Coronary artery (tissue), 2 donors: ENCODE data around the gene PEX7.
"Not testable (repeated sequence)": the region's sequence is repeated elsewhere in the genome, so short reads cannot be mapped to it uniquely, and the experiment has no call there.

ENCODE experiments used
- DNase-seq: peaks from one replicate; pipeline ENCODE4 v3.0.0-alpha.2; 2017; ENCODE audit warnings: low spot score
- H3K27ac ChIP-seq, 2 donors: fragments of 200-600 bp; sonication (generic); one replicate each; pipeline ENCODE4 v1.5.1; 2016 to 2019
- H3K4me3 ChIP-seq: fragments of 200-600 bp; sonication (generic); 2 replicates; pipeline ENCODE4 v1.5.1; 2016; ENCODE audit warnings: mild to moderate bottlenecking, moderate library complexity
- TF ChIP-seq, protein P1 (sequence below): fragments of 200-600 bp; sonication (generic); IDR thresholded peaks from one replicate; pipeline ENCODE4 v1.5.1; 2019; ENCODE audit warnings: antibody characterized with exemption

PEX7 gene

DNA sequence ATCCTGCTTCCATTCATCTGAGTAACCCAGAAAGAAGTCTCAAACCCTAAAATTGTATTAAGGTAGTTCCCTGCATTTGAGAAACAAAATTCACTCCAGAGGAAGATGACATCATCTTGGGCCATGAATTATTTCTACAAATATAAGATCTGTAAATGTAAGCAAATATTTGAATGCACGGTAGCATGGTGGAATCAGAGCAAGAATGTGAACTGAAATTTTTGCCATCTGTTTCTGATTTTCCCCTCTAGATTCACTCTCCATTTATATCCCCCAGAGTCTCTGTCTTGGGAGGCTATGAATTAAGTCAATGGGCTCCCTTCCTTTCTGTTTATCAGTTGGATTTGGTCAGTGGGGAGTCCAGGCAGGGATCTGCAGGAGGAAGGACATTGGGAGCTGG is 24.3 kb upstream of the PEX7 start:
- no peak overlapping the region for H3K27ac ChIP-seq
- TF ChIP-seq, protein P1, sequence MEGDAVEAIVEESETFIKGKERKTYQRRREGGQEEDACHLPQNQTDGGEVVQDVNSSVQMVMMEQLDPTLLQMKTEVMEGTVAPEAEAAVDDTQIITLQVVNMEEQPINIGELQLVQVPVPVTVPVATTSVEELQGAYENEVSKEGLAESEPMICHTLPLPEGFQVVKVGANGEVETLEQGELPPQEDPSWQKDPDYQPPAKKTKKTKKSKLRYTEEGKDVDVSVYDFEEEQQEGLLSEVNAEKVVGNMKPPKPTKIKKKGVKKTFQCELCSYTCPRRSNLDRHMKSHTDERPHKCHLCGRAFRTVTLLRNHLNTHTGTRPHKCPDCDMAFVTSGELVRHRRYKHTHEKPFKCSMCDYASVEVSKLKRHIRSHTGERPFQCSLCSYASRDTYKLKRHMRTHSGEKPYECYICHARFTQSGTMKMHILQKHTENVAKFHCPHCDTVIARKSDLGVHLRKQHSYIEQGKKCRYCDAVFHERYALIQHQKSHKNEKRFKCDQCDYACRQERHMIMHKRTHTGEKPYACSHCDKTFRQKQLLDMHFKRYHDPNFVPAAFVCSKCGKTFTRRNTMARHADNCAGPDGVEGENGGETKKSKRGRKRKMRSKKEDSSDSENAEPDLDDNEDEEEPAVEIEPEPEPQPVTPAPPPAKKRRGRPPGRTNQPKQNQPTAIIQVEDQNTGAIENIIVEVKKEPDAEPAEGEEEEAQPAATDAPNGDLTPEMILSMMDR = no peak
- no peak for DNase-seq
- H3K4me3 ChIP-seq = no peak overlapping the region

DNA sequence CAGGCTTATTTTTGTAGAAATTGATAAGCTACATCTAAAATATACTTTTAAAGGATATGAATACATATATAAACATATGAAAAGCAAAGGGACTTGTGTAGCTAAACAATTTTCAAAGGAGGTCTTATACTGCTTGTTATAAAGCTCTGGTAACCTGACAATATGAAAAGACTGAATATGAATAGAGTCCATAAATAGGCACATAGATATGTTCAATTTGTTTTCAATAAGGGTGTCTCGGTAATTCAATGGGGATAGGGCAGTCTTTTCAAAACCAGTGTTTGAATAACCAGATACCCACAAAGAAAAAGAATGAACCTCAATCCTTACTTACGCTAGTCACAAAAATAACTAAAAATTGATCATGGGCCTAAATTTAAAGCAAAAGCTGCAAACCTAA is 20.8 kb upstream of the PEX7 start:
- no peak overlapping the region for H3K27ac ChIP-seq
- TF ChIP-seq, protein P1 = no peak
- DNase-seq = no peak
- H3K4me3 ChIP-seq = no peak overlapping the region

DNA sequence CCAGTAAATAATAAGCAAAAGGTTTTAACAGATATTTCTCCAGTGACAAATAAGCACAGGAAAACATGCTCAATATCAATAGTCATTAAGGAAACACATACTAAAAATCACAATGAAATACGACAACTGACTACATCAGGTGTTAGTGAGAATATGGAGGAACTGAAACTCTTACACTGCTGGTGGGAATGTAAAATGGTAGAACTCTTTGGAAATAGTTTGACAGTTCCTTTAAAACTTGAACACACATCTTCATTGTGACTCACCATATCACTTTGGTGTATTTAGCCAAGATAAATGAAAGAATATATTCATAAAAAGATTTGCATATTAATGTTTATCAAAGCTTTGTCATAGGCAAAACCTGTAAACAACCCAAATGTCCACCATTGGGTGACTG is 18.8 kb upstream of the PEX7 start:
- H3K4me3 ChIP-seq = no peak overlapping the region
- TF ChIP-seq, protein P1 = no peak
- no peak overlapping the region for H3K27ac ChIP-seq
- no peak for DNase-seq

DNA sequence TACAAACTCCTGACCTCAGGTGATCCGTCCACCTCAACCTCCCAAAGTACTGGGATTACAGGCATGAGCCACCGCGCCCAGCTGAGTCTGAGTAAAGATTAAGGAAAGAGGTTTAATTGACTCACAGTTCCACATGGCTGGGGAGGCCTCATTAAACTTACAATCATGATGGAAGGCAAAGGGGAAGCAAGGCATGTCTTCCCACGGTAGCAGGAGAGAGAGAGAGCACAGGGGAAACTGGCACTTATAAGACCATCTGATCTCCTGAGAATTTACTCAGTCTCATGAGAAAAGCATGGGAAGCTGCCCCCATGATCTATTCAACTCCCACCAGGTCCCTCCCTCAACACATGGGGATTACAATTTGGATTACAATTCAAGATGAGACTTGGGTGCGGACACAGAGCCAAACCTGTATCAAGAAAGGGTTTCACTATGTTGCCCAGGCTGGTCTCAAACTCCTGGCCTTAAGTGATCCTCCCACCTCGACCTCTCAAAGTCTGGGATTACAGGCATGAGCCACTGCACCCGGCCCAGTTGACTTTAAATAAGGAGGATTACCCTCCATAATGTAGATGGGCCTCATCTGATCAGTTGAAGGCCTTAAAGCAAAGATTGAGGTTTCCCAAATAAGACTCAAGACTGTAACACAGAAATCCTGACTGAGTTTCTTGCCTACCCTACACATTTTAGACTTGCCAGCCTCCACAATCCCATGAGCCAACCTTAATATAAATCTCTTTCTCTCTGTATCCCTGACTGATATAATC is 13.1 kb upstream of the PEX7 start:
- Histone ChIP-seq H3K4me3 (no peak overlapping the region), H3K27ac (no peak overlapping the region)
- no peak for DNase-seq
- TF ChIP-seq, protein P1 = no peak

DNA sequence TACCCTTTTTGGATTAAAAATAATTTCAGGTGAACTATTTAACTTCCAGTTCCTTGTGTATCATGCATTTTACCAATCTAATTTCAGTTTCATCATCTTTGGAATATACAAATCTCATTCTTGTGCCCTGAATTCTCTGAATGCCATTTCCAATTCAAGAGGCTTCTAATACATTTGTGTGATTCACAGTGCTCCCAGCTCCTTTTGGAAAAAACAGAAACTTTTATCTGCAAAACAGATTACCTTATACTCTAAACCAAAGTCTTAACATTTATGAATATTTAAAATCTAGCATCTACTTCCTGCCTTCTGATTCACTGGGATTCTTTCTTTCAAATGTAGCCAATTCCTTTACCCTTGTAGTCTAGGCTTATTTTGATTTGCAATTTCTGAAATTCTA is 11.1 kb upstream of the PEX7 start:
- DNase-seq = no peak

DNA sequence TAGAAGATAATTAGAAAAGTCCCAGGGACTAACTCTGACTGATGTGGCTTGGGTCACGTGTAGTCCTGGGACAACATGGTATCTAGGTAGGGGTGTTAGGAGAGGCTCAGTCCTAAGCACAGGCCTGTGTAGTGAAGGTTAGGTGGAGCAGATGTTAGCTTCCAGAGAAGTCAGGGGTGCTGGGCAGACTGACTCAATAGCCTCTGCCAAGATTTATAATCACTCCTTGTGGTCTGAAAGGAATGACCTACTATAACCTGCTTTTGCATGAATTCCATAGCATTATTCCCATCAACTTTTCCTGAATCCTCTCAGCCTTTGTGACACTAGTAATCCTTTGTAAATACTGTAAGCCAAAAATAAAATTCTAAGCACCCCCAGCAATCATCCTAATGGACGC is 10.2 kb upstream of the PEX7 start:
- Histone ChIP-seq H3K4me3 (no peak overlapping the region), H3K27ac (no peak overlapping the region)
- TF ChIP-seq, protein P1 = no peak
- DNase-seq = no peak

More for the DNA sequence above, 11.1 kb upstream of the PEX7 start:
- Histone ChIP-seq H3K27ac (no peak overlapping the region), H3K4me3 (no peak overlapping the region)
- TF ChIP-seq, protein P1 = no peak

DNA sequence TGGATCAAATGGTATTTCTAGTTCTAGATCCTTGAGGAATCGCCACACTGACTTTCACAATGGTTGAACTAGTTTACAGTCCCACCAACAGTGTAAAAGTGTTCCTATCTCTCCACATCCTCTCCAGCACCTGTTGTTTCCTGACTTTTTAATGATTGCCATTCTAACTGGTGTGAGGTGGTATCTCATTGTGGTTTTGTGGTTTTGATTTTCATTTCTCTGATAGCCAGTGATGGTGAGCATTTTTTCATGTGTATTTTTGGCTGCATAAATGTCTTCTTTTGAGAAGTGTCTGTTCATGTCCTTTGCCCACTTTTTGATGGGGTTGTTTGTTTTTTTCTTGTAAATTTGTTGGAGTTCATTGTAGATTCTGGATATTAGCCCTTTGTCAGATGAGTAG is 6.8 kb upstream of the PEX7 start:
- H3K4me3 ChIP-seq, H3K27ac ChIP-seq, DNase-seq: not testable (repeated sequence)
